Measurements from ENCODE around the gene ATG2A.

ATG2A gene

GRCh38 chr11:64916775-64917662 is at the start of gene ATG2A:
Gene ATG2A (minus strand): TSS chr11:64917209. CDS start chr11:64917135, 74 bp downstream.
- peak; percentile 99 for DNase-seq

- no peak for DNase-seq
These were observed 46.1 kb upstream of the ATG2A start for GRCh38 chr11:64963072-64963631.

- no peak for DNase-seq
These were observed 43.7 kb upstream of the ATG2A start for GRCh38 chr11:64960719-64961118.

- no peak for DNase-seq
These were observed 42.5 kb upstream of the ATG2A start for GRCh38 chr11:64959498-64959897.

GRCh38 chr11:64954201-64954600 is 37.2 kb upstream of the ATG2A start:
- no peak for DNase-seq

- no peak for DNase-seq
These were observed 34.5 kb upstream of the ATG2A start for GRCh38 chr11:64951529-64951928.

GRCh38 chr11:64947208-64947814 is 30.3 kb upstream of the ATG2A start:
- no peak for DNase-seq

GRCh38 chr11:64936539-64936938 is 19.5 kb upstream of the ATG2A start:
- no peak for DNase-seq

GRCh38 chr11:64935359-64936081 is 18.5 kb upstream of the ATG2A start, which contains the start of gene GPHA2:
Gene GPHA2 (minus strand): TSS chr11:64935893. CDS start chr11:64935460, 433 bp downstream.
- no peak for DNase-seq

- no peak for DNase-seq
These were observed 17.8 kb upstream of the ATG2A start for GRCh38 chr11:64934682-64935358.

GRCh38 chr11:64933935-64934681 is 17.1 kb upstream of the ATG2A start:
- no peak for DNase-seq

- DNase-seq, result no peak
These were observed 16.4 kb upstream of the ATG2A start for GRCh38 chr11:64933213-64933934.

- no peak for DNase-seq
These were observed 15.3 kb upstream of the ATG2A start for GRCh38 chr11:64932324-64932723.

GRCh38 chr11:64931290-64931689 is 14.3 kb upstream of the ATG2A start:
- no peak for DNase-seq

GRCh38 chr11:64930340-64930739 is 13.3 kb upstream of the ATG2A start:
- DNase-seq, result no peak

- no peak for DNase-seq
These were observed 12.6 kb upstream of the ATG2A start for GRCh38 chr11:64929625-64930024.

- no peak for DNase-seq
These were observed 11.9 kb upstream of the ATG2A start for GRCh38 chr11:64928957-64929356.

- no peak for DNase-seq
These were observed 9.7 kb upstream of the ATG2A start for GRCh38 chr11:64926689-64927088.

- no peak for DNase-seq
These were observed 8.8 kb upstream of the ATG2A start for GRCh38 chr11:64925536-64926436.

- no peak for DNase-seq
These were observed 7.9 kb upstream of the ATG2A start for GRCh38 chr11:64924910-64925284.

Measured in NCI-H1436 (cell line).